Measurements from ENCODE around the gene IFI30.
A peak's percentile ranks its signal among the peaks of the same experiment; 100 is the strongest.

Gene IFI30

DNA sequence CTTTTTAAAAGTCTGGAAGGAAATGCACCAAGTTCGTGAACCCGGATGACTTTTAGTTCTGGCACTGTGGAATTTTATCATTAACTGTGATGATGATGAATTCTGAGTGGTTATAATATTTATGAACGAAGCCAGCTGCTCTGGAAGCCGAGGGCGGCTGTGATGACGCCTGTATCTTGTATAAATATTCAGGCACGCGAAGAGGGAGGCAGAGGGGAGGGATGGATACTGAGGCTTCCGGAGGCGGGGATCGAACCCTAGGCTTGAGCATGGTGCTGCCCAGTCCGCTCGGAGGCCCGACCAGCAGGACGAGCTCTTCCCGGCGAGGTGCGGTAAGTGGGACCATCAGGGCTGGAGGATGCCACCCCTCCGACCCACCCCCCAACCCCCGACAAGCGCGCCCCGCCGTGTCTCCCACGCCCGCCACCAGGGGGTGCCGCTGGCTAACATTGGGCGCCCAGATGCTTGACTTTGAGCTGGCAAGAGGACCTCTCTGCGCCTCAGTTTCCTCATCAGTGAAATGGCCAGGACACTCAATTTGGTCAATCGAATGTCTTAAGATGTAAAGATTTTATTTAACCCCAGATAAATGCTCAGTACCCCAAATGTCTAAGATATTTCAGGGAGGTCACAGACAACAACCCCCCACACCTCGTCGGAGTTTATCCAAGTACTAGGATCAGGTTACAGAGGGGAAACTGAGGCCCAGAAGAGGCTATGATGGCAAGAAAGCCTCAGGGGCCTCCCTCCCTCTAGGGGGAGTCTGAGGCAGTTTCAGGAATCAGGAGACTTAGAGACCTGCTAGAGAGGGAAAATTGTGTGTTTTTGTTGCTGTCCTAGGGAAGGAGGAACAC lies 34.7 kb downstream of the IFI30 start:
- TF ChIP-seq, protein P1, sequence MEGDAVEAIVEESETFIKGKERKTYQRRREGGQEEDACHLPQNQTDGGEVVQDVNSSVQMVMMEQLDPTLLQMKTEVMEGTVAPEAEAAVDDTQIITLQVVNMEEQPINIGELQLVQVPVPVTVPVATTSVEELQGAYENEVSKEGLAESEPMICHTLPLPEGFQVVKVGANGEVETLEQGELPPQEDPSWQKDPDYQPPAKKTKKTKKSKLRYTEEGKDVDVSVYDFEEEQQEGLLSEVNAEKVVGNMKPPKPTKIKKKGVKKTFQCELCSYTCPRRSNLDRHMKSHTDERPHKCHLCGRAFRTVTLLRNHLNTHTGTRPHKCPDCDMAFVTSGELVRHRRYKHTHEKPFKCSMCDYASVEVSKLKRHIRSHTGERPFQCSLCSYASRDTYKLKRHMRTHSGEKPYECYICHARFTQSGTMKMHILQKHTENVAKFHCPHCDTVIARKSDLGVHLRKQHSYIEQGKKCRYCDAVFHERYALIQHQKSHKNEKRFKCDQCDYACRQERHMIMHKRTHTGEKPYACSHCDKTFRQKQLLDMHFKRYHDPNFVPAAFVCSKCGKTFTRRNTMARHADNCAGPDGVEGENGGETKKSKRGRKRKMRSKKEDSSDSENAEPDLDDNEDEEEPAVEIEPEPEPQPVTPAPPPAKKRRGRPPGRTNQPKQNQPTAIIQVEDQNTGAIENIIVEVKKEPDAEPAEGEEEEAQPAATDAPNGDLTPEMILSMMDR (IDR thresholded peaks at IDR 0.05), result peak; percentile 79

GRCh38 chr19:18211683-18212082 lies 38.1 kb downstream of the IFI30 start:
- TF ChIP-seq, protein P1 (IDR thresholded peaks at IDR 0.05), result no peak

DNA sequence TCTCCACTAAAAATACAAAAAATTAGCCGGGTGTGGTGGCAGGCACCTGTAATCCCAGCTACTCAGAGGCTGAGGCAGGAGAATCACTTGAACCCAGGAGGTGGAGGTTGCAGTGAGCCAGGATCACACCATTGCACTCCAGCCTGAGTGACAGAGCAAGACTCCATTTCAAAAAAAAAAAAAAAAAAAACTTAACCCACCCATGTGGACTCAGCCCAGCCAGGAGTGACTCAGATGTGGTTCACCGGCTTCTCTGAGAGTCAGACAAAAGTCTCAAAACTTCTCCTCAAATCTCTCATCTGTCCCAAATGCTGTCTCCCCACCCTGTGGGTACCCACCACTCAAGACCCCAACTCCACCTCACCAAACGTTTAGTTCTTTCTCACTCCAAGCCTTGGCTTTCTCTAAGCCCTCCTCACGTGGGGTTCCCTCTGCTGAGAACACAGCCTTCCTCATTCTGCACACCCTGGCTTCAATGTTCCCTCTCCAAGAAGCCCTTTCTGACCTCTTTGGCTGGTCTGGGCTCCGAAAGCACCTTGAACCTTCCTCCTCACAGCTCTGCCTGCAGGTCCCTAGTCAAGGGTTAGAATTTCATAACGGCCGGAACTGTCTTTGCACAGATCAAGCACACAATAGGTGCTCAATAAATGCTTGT lies 41.3 kb downstream of the IFI30 start:
- TF ChIP-seq, protein P1 (IDR thresholded peaks at IDR 0.05), result no peak

DNA sequence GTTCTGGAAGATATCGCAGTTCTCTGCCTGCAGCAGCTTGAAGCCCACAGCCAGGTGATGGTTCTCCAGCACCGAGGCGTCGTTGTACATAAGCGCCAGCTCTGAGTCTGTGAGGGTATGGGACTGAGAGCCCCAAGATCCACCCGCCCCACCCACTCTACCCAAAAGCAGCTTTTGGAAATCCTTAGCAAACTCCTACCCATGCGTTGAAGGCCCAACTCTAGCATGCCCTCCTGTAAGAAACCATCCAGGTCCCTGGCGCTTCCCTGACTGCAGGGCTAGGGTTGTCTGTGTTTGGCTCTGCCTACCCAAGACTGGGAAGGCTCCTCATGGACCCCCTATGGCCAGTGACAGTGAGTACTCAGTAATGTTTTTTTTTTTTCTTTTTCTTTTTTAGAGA lies 43.2 kb downstream of the IFI30 start:
- TF ChIP-seq, protein P1 (IDR thresholded peaks at IDR 0.05), result no peak

GRCh38 chr19:18218159-18218558 lies 44.5 kb downstream of the IFI30 start:
- TF ChIP-seq, protein P1 (IDR thresholded peaks at IDR 0.05), result no peak

DNA sequence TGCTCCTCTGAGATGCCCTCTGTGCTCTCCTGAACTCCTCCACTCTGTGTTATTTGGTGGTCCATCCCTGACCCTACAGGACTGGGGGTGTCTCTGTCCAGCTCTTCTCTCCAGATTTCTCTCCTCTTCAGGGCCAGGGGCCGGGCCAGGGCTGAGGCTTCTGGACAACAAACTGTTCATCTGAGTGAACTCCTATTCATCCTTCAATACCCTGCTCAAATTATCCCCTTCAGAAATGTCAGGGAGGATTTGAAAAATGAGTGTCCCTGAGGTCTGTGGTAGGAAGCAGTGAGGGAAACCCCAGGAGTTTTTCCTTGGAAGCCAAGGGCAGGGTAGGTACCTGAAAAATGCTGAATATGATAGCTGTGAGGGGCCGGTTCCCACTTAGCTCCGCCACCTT lies 45.0 kb downstream of the IFI30 start:
- TF ChIP-seq, protein P1 (IDR thresholded peaks at IDR 0.05), result no peak

DNA sequence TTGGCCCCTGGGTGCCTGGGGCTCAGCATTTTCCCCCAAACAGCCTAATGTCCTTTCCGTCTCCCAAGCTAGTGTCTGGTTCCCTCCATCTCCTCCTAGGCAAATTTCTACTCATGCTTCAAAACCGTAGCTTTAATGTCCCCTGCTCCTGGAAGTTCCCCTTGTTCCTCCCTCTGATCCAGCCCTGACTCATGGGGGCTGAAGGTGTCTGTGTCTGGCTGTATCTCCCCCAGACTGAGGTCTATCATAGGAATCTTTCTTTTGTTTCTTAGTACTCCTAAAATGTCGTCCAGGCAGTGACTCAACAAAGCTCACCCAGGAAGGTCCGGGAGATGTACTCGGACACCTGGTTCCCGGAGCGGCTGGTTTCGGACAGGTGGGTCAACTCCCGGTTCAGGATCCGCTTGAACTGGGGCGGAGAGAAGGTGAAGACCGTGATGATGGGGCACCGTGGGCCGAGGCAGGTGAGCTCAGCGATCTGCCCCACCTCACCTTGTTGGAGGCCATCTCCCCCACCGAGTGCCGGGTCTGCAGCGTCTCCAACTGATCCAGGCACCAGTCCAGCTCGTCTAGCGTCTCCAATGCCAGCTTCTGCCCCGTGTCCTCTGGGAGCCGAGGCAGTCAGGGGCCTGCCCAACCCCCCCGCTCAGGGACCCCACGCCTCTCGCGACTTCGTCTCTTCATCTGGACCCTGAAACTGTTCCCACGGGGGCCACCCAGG lies 46.5 kb downstream of the IFI30 start:
- TF ChIP-seq, protein P1 (IDR thresholded peaks at IDR 0.05), result no peak

Data from LNCAP (cell line).